Measurements from ENCODE around the gene DPP7. TPM values are rescaled to one million over a fixed set of nuclear protein-coding genes. Genes with fewer than 3 reads are reported as not detected.

The DPP7 gene
- total and polyA plus RNA-seq, 10 of the 15 experiments (the other 5 are each of a cell fraction or from before 2014, with no cell fraction given) = 0.68 to 245 (median 106) TPM

DNA sequence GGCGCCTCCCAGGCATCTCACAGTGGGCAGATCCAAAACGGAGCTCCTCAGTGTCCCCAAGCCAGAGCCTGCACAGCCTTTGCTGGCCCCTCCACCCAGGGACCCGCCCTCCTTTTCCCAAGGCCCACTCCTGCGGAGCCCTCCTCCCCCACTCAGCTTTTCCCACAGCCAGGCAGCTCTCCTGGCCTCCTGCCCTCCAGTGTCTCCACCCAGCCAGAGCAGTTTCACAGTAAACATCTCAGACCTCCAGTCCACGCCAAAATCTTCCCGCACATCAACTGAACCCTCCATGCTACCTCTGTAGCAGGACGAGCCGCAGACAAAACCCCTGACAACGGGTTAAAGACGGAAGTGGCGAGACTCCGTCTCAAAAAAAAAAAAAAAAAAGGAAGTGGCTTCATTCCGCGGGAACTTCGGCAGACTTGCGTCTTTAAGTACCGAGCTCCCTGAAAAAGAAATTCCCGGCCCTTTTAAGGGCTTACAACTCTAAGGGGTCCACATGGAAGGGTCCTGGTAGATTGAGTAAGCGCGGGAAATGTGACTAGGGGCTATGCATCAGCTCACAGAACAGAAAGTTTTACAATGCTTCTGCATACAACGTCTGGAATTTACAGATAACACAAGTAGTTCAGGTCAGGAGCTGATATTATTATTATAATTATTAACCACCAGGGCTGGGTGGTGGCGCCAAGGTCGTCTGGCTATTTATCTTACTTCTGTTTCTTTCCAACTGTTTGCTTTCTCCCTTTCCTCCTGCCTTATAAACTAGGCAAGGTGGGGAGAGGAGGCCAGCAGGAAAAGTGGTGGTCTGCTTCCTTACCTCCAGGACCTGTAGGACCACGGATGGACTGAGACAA is 13.0 kb upstream of the DPP7 start:
- WGBS (ENCODE audit: insufficient coverage, insufficient replicate concordance, low lambda C conversion rate, missing lambda C conversion rate) = under 1% methylated on average over 22 of the region's 24 CpGs
- Histone ChIP-seq H2AFZ (ENCODE audit: control insufficient read depth, low read depth, low read length) (peak overlapping the region; percentile 65), H3K9ac (ENCODE audit: control insufficient read depth, insufficient read depth, low read length) (peak overlapping the region; percentile 85), H3K27me3 (replicated peaks in 1 of 2; ENCODE audit: control insufficient read depth in 2 of 2, insufficient read depth in 2 of 2, low read length in 1 of 2) (no peaks in the 10 kb centered on the region), H3K36me3 (ENCODE audit: control insufficient read depth in 2 of 2, insufficient read depth in 2 of 2, low read length in 1 of 2) (no peaks in the 10 kb centered on the region), H3K9me3 (replicated peaks; ENCODE audit: control insufficient read depth, insufficient read depth, low read length) (no peaks in the 10 kb centered on the region), H3K27ac (ENCODE audit: control insufficient read depth, insufficient read depth) (peak overlapping the region; percentile 82), H3K4me1 (ENCODE audit: control insufficient read depth, insufficient read depth, low read length) (peaks cover 28% of the 10 kb centered on the region), H3K4me2 (ENCODE audit: control insufficient read depth, insufficient read depth) (peak overlapping the region; percentile 91), H3K79me2 (ENCODE audit: control insufficient read depth, insufficient read depth, low read length) (peaks cover 35% of the 10 kb centered on the region), H3K4me3 (peak overlapping the region; percentile 72), H4K20me1 (ENCODE audit: control insufficient read depth, insufficient read depth) (no peaks in the 10 kb centered on the region)
- in situ Hi-C loops (cut with MboI) (no loop called here), intact Hi-C loops (cut with micrococcal nuclease; ENCODE audit: unreplicated experiment) (loop anchor here (5.0 kb wide), 1 partner anchor 60 kb away; the partner anchor contains the start of genes ANAPC2 and SSNA1)
- BruUV-seq (replicated peaks) = TSS peak; percentile 84
- DNase-seq (ENCODE audit: low read depth, low spot score) (no peak), ATAC-seq (peak; percentile 9; the same call in 2 of the 3 replicates), FAIRE-seq (no peak)
- SMC1A ChIA-PET (ENCODE audit: uncharacterized antibody, unreplicated experiment) = interaction anchor here (0.7 to 2.3 kb wide), 6 partner anchors 9 to 109 kb away, joined by 3 to 19 read pairs (median 4); partner anchors contain the start of genes MAN1B1 and RNF224
- RAD21 ChIA-PET (ENCODE audit: unreplicated experiment) = interaction anchor here (0.7 to 2.6 kb wide), 11 partner anchors 23 to 111 kb away, joined by 3 to 29 read pairs (median 4); partner anchors contain the start of genes RNF208 and RNF224
- CTCF ChIA-PET = interaction anchor here (0.6 to 4.7 kb wide), 9 partner anchors 9 to 109 kb away, joined by 3 to 20 read pairs (median 4); partner anchors contain the start of genes CYSRT1 and TPRN
- POLR2A ChIA-PET = interaction anchor here (0.6 to 7.7 kb wide), 18 partner anchors 12 to 346 kb away, joined by 3 to 166 read pairs (median 6); partner anchors contain the start of genes ANAPC2, LRRC26, MAN1B1 and RNF208
- TF ChIP-seq SPI1 (IDR thresholded peaks at IDR 0.05; ENCODE audit: borderline replicate concordance, insufficient read depth, low read depth, low read length) (peak; percentile 92), RAD21 (IDR thresholded peaks at IDR 0.05; ENCODE audit: insufficient read depth, low read depth, low read length) (no peak), MTA3 (IDR thresholded peaks at IDR 0.05; ENCODE audit: borderline replicate concordance, low read length) (no peak), ZNF384 (IDR thresholded peaks at IDR 0.05; ENCODE audit: borderline replicate concordance, low read depth, low read length) (peak; percentile 98), CHD2 (IDR thresholded peaks at IDR 0.05; ENCODE audit: borderline replicate concordance, low read depth, low read length) (peak; percentile 13; the same call in 1 of the 2 replicates), POU2F2 (IDR thresholded peaks at IDR 0.05; ENCODE audit: borderline replicate concordance, low read depth, low read length) (no peak)
- TF ChIP-seq, protein P1, sequence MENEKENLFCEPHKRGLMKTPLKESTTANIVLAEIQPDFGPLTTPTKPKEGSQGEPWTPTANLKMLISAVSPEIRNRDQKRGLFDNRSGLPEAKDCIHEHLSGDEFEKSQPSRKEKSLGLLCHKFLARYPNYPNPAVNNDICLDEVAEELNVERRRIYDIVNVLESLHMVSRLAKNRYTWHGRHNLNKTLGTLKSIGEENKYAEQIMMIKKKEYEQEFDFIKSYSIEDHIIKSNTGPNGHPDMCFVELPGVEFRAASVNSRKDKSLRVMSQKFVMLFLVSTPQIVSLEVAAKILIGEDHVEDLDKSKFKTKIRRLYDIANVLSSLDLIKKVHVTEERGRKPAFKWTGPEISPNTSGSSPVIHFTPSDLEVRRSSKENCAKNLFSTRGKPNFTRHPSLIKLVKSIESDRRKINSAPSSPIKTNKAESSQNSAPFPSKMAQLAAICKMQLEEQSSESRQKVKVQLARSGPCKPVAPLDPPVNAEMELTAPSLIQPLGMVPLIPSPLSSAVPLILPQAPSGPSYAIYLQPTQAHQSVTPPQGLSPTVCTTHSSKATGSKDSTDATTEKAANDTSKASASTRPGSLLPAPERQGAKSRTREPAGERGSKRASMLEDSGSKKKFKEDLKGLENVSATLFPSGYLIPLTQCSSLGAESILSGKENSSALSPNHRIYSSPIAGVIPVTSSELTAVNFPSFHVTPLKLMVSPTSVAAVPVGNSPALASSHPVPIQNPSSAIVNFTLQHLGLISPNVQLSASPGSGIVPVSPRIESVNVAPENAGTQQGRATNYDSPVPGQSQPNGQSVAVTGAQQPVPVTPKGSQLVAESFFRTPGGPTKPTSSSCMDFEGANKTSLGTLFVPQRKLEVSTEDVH (IDR thresholded peaks at IDR 0.05; ENCODE audit: low read depth, partially characterized antibody) = peak; percentile 98
- TF ChIP-seq, protein P2, sequence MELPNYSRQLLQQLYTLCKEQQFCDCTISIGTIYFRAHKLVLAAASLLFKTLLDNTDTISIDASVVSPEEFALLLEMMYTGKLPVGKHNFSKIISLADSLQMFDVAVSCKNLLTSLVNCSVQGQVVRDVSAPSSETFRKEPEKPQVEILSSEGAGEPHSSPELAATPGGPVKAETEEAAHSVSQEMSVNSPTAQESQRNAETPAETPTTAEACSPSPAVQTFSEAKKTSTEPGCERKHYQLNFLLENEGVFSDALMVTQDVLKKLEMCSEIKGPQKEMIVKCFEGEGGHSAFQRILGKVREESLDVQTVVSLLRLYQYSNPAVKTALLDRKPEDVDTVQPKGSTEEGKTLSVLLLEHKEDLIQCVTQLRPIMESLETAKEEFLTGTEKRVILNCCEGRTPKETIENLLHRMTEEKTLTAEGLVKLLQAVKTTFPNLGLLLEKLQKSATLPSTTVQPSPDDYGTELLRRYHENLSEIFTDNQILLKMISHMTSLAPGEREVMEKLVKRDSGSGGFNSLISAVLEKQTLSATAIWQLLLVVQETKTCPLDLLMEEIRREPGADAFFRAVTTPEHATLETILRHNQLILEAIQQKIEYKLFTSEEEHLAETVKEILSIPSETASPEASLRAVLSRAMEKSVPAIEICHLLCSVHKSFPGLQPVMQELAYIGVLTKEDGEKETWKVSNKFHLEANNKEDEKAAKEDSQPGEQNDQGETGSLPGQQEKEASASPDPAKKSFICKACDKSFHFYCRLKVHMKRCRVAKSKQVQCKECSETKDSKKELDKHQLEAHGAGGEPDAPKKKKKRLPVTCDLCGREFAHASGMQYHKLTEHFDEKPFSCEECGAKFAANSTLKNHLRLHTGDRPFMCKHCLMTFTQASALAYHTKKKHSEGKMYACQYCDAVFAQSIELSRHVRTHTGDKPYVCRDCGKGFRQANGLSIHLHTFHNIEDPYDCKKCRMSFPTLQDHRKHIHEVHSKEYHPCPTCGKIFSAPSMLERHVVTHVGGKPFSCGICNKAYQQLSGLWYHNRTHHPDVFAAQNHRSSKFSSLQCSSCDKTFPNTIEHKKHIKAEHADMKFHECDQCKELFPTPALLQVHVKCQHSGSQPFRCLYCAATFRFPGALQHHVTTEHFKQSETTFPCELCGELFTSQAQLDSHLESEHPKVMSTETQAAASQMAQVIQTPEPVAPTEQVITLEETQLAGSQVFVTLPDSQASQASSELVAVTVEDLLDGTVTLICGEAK (IDR thresholded peaks at IDR 0.05; ENCODE audit: borderline replicate concordance) = peak; percentile 90
- TF ChIP-seq, protein P3, sequence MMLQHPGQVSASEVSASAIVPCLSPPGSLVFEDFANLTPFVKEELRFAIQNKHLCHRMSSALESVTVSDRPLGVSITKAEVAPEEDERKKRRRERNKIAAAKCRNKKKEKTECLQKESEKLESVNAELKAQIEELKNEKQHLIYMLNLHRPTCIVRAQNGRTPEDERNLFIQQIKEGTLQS (IDR thresholded peaks at IDR 0.05; ENCODE audit: borderline replicate concordance, extremely low read depth, low read depth, low read length) = no peak
- TF ChIP-seq, protein P4, sequence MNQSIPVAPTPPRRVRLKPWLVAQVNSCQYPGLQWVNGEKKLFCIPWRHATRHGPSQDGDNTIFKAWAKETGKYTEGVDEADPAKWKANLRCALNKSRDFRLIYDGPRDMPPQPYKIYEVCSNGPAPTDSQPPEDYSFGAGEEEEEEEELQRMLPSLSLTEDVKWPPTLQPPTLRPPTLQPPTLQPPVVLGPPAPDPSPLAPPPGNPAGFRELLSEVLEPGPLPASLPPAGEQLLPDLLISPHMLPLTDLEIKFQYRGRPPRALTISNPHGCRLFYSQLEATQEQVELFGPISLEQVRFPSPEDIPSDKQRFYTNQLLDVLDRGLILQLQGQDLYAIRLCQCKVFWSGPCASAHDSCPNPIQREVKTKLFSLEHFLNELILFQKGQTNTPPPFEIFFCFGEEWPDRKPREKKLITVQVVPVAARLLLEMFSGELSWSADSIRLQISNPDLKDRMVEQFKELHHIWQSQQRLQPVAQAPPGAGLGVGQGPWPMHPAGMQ (IDR thresholded peaks at IDR 0.05; ENCODE audit: borderline replicate concordance) = peak; percentile 51; the same call in 1 of the 2 replicates
